Brain pericyte (primary cell): Measurements from ENCODE around the gene COLEC12.
"Not testable (repeated sequence)": the region's sequence is repeated elsewhere in the genome, so short reads cannot be mapped to it uniquely, and the experiment has no call there.

Experiments
- DNase-seq: peaks from one replicate; pipeline ENCODE4 v3.0.0-alpha.2; 2012; ENCODE audit warnings: low read depth, low spot score

COLEC12 gene

DNA sequence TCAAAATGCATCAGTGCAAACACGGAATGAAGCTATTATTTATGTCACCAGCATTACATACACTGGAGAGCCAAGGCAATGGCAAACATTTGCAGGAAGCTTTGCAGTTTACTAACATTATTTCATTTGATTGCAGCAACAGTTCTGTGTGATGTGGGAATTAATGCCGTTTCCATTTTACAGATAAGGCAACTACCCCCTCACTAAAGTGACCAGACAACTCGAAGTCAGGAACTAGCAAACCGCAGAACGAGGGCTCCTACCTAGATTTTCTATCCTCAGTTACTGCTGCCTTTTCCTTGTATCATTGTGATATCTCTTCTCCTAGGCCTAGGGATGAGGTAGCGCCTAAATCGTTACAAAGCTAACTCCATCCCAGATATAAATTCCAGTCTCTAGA is 85.5 kb downstream of the COLEC12 start:
- DNase-seq: no peak

DNA sequence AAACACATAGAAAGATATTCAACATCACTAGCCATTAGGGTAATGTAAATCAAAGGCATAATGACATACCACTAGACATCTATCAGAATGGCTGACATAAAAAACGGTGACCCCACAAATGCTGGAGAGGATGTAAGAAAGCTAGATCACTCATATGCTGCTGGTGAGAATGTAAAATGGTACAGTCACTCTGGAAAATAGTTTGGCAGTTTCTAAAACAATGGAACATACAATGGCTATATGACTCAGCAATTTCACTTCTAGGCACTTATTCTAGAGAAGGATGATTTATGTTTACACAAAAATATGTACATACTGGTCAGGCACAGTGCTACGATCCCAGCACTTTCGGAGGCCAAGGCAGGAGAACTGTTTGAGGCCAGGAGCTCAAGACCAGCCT is 87.3 kb downstream of the COLEC12 start:
- no peak for DNase-seq

DNA sequence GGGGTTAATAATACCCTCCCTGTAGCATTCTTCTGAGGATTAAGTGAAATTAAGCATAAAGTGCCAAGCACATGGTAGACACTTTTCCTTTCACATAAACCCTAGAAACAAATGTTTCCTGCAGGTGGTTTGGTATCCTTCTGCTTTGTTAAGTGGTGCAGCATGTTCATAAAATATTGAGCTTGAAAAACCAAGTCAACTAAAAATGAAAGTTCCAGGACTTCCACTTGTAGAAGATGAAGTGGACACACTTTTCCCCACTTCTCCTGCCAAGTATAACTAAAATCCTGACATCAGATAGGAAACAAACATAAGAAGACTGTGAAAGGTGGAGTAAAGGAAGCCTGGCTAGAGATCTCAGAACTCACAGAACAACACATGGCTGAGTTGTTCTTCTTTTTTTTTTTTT is 90.5 kb downstream of the COLEC12 start:
- no peak for DNase-seq

DNA sequence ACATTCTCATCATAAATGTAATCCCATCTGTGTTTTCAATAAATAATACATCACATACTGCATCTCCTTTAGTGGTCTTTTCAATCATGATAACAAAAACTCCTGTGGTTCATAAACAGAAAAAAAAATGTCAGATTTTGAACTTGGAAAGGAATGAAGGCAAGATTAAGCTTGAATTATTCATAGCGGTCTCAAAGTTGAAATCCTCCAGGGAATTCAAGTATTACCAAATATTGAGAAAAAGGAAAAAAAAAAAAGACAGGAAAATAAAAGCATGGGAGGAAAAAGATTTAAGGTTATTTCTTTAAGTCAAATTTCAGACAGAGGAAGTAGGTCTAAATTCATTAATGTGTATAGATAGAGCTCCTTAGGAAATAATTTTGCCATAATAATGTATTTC is 92.1 kb downstream of the COLEC12 start:
- no peak for DNase-seq

DNA sequence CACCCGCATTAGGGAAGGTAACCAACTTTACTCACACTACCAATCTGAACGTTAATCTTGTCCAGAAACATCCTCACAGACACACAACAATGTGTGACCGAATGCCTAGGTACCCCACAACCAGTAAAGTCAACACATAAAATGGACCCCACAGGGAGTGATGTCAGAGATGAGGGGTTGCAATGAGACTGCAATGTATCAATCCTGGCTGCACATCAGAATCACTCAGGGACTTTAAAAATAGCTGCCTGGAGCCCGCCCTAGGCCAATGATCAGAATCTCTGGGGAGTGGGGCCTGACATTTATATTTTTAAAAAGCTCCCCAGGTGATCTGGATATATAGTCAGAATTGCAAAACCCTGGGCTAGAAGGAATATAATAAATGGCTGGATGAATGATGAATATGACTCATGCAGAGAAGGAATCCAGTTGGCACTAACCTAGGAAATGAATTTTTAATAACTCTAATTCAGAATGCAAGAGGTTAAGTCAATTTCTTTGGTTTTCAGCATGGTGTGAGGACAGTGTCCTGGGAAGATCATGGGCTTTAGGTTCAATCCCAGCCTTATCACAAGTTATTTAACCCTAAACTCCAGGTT is 92.8 kb downstream of the COLEC12 start:
- no peak for DNase-seq

DNA sequence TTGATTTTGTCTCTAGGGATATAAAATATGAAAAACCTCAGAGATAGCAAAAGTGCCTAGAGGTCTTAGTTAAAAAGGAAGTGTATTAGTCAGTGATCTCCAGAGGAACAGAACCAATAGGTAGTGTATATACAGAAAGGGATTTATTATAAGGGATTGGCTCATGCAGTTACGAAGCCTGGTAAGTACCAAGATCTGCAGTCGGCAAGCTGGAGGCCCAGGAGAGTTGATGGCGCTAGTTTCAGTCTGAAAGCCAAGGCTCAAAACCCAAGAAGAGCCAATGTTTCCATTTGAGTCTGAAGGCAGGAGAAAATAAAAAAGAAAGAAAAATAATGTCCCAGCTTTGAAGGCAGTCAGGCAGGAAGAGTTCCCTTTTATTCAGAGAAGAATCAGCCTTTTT is 93.3 kb downstream of the COLEC12 start:
- DNase-seq: no peak

DNA sequence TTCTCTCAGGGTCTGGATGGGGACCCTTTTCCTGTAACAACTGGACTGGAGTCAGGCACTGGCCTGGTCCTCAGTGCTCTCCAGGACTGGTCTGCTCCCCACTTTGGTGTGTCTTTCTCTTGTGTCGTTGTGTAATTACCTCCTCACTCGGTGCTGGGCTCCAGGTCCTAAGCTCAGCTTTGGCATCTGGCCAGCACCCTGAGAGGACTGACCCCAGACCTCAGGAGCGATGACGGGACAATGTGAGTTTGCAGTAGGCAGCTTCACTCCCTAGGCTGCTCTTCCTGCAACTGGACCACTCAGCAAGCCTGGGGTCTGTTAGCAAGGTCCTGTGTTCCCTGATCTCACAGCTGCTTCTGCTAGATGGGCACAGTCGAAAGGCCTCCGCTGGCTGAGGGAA is 93.8 kb downstream of the COLEC12 start:
- no peak for DNase-seq

DNA sequence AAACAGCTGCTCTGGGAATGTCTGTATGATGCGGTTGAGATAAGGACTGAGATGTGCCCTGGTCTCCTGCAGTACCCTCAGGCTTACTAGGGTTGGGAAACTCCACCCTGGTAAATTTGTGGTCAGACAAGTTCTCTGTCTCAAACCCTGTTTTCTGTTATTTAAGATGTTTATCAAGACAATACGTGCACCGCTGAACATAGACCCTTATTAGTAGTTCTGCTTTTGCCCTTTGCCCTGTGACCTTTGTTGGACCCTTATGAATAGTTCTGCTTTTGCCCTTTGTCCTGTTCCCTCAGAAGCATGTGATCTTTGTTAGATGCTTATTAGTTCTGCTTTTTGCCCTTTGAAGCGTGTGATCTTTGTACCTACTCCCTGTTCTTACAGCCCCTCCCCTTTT is 95.5 kb downstream of the COLEC12 start:
- not testable (repeated sequence) for DNase-seq

DNA sequence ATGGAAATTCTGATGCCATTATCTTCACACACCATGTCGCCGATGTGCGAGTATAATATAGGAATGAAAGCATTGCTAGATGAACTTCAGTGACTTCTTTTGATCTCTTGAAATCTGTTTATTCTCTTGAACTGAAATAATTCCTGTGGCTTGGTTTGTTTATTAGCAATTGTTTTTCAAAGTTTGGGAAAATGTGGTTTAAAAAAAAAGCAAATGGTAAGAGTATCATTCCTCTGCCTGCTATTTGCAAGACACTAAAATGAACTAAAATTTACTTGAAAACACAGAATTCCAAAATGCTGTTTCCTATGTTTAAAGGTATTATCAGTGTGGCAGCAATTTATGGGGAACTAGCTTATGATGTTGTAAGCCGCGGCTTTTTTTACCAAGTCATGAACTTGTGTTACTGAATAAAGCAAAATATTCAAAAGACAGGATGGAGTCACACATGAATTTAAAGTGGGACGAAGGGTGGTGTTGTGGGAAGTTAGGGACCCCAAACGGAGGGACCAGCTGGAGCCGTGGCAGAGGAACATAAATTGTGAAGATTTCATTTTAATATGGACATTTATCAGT is 96.4 kb downstream of the COLEC12 start:
- no peak for DNase-seq

DNA sequence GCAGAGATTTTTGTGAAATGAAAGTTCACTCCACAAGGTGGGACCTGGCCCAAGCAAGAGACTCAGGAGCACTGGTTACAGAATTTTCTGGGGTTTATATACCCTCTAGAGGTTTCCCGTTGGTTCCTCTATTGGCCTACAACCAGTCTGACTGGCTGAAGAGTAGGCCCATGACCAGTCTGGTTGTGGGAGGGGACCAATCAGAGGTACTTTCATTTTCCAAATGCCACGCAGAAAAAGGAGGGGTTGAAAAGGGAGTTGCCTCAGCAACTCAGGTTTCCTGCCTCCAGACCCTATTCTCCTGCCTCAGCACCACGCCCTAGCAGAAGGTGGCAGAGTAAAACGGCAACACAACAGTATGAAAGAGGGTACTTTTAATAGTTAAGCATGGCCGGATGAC is 98.4 kb downstream of the COLEC12 start:
- DNase-seq: no peak

DNA sequence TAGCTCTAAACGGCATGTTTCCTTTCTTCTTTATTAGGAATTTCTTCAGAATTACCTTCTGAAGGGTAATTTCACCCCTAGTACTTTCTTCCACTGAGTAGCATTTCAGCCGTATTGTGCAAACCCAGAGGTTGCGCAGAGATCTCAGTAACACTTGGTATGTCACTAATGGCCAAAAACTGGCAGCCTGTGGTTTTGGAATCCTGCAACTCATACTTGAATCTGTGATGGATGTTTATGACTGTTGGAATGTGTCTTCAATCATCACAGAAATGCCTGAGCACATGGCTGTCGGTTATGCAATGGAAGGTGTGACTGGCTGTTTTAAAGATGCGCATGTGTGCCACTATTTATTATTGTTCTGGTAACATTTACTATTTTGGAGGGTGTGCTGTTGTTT is 100.0 kb downstream of the COLEC12 start:
- DNase-seq: no peak

DNA sequence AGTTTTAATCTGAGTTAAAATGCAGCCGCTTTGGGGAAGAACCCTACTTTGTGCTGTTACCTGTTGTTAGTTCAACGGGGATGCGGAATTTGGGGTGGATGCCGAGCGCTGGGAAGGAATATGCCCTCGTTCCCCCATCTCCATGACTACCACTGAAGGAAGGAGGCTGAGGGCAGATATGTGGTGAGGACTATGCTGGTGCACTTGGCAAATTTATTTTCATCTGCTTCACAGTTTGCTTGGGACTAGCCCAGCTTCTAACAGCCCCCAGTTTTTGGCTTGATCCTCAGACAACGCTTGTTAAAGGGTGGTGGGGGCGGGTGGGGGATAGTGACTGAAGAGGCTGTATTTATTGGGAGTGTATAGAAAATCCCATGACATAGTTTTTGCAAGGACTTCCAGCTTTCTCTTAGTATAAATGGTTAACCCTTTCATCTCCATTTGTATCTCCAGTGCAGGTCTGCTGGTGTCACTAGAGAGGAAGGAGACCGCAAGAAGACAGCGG is 100.8 kb downstream of the COLEC12 start:
- no peak for DNase-seq

DNA sequence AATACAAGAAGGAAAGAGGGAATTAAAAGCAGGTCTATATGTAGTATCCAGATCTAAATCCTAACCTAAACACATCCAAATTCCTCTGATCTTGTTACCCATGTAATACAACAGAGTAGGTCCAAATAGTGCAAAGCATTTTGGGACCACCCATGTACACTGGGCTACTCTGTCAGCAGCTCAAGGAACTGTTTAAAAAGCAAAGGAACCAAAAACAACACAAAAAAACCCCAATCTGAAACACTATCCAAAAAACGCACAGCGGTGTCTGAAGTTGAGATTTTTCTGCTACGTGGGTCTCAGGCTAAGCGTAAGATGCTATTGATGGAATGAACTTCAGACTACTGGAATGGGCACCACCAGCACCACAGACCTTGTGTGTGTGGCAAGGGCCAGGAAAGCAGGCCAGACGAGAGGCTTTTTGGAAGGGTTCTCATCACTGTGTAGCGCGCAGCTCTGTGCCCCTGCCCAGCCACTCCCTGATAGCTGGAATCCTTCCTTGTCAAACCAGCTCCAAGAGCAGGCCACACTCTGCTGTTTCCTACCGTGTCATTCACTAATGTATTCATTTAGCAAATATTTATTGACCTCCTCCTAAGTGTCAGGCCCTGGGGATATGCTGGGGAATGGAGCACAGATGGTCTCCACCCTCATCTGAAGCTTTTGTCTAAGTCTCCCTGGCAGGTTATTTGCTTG is 101.4 kb downstream of the COLEC12 start:
- DNase-seq: no peak

DNA sequence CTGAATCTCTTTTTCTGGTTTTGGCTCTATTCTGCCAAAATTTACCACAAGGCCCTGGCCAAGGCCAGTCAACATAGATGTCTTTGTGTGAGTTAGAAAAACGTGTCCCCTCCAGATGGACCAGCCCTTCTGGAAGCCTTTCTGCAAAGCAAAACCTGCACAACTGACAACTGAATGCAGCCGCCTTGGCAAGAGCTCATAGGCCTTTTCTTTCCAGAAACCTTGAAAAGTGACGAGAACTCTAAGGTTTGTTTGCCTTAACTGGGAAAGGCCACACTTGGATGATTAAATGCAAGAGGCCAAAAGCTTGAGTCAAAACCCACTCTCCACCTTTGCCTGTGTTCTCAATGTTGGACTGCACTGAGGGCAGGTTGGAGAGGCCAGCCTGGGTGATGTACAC is 103.9 kb downstream of the COLEC12 start:
- no peak for DNase-seq

DNA sequence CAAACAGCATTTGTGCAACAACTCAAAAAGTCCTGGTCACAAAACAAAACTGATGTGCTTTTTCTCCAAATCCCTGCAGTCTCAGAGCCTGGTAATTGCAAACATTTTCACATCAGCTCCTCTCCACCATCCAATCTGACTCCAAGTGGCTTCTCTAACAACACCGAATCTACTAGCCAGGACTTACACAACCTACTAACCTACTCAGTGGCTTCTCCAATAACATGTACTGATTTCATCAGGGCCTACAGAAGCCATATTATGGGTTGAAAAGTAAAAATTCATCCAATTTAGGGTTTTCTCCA is 104.3 kb downstream of the COLEC12 start:
- DNase-seq: no peak

DNA sequence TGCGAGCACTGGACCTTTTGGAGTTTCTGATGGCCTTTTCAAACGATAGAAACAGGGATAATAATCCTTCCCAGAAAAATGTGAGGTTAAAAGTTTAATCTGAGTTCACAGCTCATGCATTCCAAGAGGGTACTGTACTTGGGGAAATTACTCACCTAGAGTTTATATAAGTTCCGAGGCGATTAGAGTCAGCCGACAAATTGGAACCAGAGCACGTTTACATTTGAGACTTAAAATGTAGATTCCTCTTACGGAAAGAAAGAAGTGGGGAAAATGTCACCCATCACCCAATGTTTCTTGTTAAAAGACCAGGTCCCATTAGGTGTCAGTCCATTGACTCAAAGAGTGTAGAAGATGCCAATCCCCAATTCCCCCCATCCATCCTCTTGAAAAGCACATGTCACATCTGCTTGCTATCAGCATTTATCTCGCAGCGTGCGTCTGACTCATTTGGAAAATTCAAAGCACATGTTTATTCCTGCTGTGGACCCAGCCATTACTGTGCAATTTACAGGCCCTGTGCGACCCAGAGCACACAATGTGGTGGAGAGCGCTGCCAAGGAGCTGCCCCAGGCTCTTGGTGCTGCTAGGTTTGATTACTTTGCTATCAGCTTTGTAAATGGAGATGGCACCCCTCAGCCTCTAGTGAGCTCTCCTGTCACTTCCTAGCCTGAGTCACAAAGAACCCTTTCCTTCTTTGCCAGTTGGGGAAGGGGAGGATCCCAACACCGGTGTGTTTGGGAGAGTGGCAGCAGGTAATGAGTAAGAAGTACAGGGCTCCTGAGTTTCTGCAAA is 104.8 kb downstream of the COLEC12 start:
- DNase-seq: peak; percentile 77

DNA sequence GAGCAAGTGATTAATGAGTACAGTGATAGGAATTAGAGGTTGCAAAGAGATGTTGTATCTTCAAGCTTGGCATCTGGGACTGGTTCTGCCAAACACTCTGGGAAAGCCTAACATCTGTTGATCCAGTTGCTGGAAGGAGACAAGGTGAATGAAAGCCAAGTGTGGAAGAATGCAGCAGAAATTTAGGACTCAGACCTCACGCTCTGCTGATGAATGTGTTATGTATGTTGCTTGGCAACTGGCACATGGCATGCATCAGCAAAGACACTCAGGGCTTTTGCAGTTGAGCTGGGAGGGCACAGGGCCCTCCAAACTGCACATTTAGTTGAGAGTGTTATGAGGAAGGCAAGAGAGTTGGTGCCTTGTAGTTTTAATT is 105.5 kb downstream of the COLEC12 start:
- DNase-seq: no peak

DNA sequence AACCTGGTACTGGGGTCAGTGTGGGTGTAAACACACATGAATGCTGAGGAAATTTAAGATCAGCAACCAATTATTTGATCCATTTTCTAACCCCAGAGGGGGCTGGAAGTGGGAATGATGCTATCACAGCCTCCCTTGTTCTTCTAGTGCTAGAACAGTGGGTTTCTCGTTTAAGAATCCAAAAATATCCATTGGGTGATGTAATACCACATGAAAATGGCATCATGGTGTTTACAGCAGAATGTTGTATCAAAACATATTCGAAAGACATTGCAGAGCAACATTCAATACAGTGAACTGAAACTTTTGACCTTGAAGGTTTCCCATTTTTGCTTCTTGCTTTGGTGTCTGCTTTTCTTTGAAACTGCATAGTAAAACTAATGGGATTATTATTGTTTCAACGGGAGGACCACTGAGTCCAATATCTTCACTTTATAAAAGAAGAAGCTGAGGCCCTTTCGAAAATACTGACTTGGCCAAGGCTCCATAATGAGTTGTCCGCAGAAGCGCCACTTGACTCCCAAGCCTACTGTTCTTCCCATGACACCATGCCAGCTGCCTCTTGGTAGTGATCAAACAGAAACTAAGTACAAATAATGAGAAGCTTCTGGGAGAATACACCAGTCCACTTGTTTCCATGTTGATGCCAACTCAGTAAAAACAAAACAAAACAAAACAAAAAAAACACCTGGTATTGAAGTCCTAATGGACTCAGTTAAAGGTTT is 106.1 kb downstream of the COLEC12 start:
- DNase-seq: no peak

DNA sequence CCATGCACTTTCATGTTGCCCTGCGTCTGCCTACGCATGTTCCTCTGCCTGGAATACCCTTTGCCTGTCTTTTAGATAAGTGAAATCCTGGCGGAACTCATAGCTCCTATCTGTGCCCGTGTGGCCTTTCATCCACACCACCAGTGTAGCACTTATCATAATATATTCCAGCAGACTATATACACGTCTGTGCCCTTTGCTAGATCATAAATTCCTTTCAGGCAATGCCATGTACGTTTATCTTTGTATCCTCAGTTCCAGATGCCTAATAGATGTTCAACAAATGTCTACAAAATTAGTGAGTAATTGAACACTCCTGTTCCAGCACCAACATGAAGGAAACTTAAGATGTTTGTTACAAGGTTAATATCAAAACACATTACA is 106.9 kb downstream of the COLEC12 start:
- no peak for DNase-seq

DNA sequence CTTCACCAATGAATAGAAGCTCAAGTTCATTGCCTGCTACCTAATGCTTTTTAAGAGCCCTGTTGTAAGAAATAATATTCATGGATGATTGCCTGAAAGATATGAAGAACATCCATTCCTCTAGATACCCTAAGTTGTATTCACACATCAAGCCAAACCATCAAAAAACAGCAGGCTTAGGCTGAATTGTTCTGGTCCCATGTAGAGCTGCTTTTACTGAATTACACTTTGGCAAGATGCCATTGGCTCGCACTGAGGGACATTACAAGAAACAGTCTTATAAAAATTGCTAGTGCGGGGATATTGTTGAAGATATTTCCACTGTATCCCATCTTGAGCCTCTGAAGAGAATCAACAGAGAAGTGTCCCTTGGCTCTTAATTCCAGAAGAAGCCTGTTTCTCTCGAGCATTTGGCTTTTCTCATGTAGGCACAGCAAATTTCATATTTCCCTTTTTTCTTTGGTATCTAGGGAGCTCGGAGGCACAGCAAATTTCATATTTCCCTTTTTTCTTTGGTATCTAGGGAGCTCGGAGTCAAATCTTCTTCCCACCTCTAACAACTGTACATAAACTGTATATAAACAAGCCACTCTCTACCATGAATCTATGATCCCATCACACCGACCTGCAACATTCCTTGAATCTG is 107.5 kb downstream of the COLEC12 start:
- DNase-seq: no peak

DNA sequence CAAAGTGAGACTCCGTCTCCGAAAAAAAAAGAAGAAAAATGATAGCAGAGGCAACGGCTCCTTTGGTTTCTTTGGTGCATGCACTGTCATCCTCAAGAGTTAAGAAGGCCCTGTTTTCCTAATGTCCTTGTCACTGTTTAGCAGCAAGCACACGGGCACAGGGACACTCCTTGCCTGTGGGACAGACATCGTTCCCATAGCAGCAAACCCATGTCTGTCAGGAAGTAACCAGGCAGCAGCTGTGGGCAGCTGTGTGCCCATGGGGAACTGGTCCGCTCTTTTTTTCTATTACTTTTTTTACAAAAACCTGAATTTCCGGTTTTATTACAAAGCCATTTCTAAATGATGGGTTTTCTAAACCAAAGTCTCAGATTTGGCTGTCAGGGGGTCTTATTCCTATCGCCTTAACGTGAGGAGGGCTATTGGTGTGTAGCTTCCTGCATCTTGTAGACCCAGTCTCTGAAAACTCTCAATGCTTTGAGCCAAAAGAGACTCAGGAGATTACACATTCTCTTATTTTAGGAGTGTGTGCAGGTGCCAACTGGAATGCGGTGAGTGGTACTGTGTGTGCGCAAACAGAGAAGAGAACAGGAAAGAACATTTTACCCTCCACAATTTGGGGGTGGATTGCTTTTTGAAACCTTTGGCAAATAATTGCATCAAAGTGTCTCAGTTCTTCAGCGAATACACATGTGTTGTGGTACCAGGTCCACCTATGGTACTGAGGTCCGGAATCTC is 109.6 kb downstream of the COLEC12 start:
- no peak for DNase-seq
